OCI-LY7 (cell line): ENCODE data around the gene SYT15. TPM values are rescaled to one million over a fixed set of nuclear protein-coding genes. Genes with fewer than 3 reads are reported as not detected.

Experiments used
- BruUV-seq: library from RNA; stranded (reverse); fragments of 400-500 nt; replicated peaks from 2 replicates; lab custom pipeline; 2021; lab: Mats Ljungman, UMichigan
- CTCF ChIA-PET: fragments of 300-600 bp; sonication (Branson Sonifier 250); formaldehyde crosslinking; loops from one replicate; lab custom pipeline; 2022; ENCODE audit warnings: antibody characterized with exemption; ENCODE audit not compliant: unreplicated experiment; lab: Charles Lee
- POLR2A ChIA-PET: fragments of 300-600 bp; sonication (Branson Sonifier 250); formaldehyde crosslinking; loops from one replicate; lab custom pipeline; 2022; ENCODE audit warnings: antibody characterized with exemption; lab: Charles Lee
- DNase-seq: peaks from one replicate; pipeline ENCODE4 v3.0.0-alpha.2; 2015; ENCODE audit warnings: low spot score
- H2AFZ ChIP-seq: fragments of 200-600 bp; sonication (generic), shearing (Covaris generic); 2 replicates; pipeline ENCODE4 v1.6.1; 2014; ENCODE audit warnings: mild to moderate bottlenecking, antibody characterized with exemption, low read length, moderate library complexity
- H3K27ac ChIP-seq: fragments of 200-600 bp; sonication (generic); 2 replicates; pipeline ENCODE4 v1.5.1; 2014; ENCODE audit warnings: mixed run types, low read depth, mild to moderate bottlenecking, moderate library complexity, low read length, inconsistent platforms; ENCODE audit not compliant: poor library complexity, severe bottlenecking
- H3K36me3 ChIP-seq: fragments of 200-600 bp; sonication (generic); 2 replicates; pipeline ENCODE4 v1.6.1; 2014; ENCODE audit warnings: mild to moderate bottlenecking, antibody characterized with exemption, low read length, moderate library complexity, mixed read lengths; ENCODE audit not compliant: insufficient read depth
- H3K4me1 ChIP-seq: fragments of 200-600 bp; sonication (generic); 2 replicates; pipeline ENCODE4 v1.5.1; 2014; ENCODE audit warnings: mild to moderate bottlenecking, low read length; ENCODE audit not compliant: insufficient read depth, poor library complexity, severe bottlenecking
- H3K4me2 ChIP-seq: fragments of 200-600 bp; sonication (generic); 2 replicates; pipeline ENCODE4 v1.6.1; 2014; ENCODE audit warnings: mild to moderate bottlenecking, low read length
- H3K4me3 ChIP-seq: fragments of 200-600 bp; sonication (generic); 2 replicates; pipeline ENCODE4 v1.5.1; 2014; ENCODE audit warnings: mild to moderate bottlenecking, low read depth, low read length; ENCODE audit not compliant: poor library complexity, severe bottlenecking
- H3K79me2 ChIP-seq: fragments of 200-600 bp; sonication (generic); 2 replicates; pipeline ENCODE4 v1.6.1; 2016; ENCODE audit warnings: low read depth, mild to moderate bottlenecking, low read length, moderate library complexity, mixed read lengths; ENCODE audit not compliant: insufficient read depth
- H3K9me2 ChIP-seq: fragments of 200-600 bp; sonication (generic); 2 replicates; pipeline ENCODE4 v1.6.1; 2016; ENCODE audit warnings: mild to moderate bottlenecking, low read length, mixed read lengths; ENCODE audit not compliant: insufficient read depth
- H3K9me3 ChIP-seq: fragments of 200-600 bp; sonication (generic); 2 replicates; pipeline ENCODE4 v1.6.1; 2014; ENCODE audit warnings: mild to moderate bottlenecking, mixed run types, low read length, mixed read lengths
- H4K20me1 ChIP-seq: fragments of 200-600 bp; sonication (generic); 2 replicates; pipeline ENCODE4 v1.6.1; 2014; ENCODE audit warnings: mild to moderate bottlenecking, antibody characterized with exemption, low read length, moderate library complexity, mixed read lengths; ENCODE audit not compliant: insufficient read depth
- EZH2phosphoT487 ChIP-seq: fragments of 200-600 bp; sonication (generic); IDR thresholded peaks from 2 replicates; pipeline ENCODE4 v1.6.1; 2018; ENCODE audit warnings: low read depth, borderline replicate concordance, mild to moderate bottlenecking, mixed run types, antibody characterized with exemption, low read length, moderate library complexity, mixed read lengths
- intact Hi-C: fragments of 100-400 bp; cut with micrococcal nuclease; formaldehyde crosslinking; loops from one replicate; pipeline ENCODE4 v1.10.0; 2022; ENCODE audit not compliant: unreplicated experiment
- total RNA-seq, 2 experiments: library from RNA; depleted of rRNA in 1 of 2; stranded (reverse); fragments of >200 nt in 1 of 2; shearing (Covaris generic) in 1 of 2; gene quantifications; 2 replicates each; pipeline ENCODE4 v1.2.3, GENCODE V29; 2014 to 2022
- TF ChIP-seq, protein P1 (sequence below): fragments of 200-600 bp; sonication (generic); conservative IDR thresholded peaks from 2 replicates; pipeline ENCODE4 v1.5.1; 2014; ENCODE audit warnings: mild to moderate bottlenecking, antibody characterized with exemption, low read length, moderate library complexity, mixed read lengths

SYT15 gene
- total RNA-seq, 2 experiments from 2014 or later: 0.25 to 2.1 TPM

DNA sequence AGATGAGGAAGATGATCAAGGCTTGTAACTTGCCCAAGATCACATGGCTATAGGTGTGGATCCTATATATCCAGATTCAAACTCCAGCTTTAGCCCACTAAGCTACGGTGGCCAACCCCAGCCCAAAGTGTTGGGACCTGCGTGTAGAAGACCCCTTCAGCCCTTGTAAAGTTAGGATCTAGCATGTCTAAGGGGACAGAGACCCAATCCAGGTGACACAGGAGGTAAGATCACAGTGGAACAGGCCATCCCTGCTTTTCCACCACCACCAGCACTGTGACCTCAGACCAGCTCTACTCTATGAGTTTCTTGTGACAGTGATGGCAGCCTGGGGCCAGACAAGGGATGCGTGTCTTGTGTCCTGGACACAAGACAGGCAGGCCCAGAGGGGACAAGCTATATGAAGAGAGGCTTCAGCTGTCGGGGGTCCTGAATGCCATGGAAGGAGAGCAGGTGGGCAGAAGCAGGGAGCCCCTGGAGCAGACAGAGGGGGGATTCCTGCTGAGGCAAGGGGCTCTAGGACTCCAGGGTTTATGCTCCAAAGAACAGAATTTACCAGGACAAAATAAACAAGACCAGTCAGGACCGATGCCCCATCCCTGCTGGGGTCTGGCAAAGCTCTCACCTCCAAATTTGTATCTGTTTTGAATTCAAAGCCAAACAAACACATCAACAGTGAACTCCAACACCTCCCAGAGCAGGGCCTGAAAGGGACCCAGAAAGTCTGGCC, 32.9 kb upstream of the SYT15 start:
- H3K4me2 ChIP-seq: no peak overlapping the region
- H3K4me1 ChIP-seq: no peaks in the 10 kb centered on the region
- ChIA-PET POLR2A (interaction anchor here (0.6 kb wide), 1 partner anchor 1389 kb away, joined by 3 read pairs; no protein-coding TSS in a partner anchor), CTCF (no interaction called here)
- intact Hi-C loops: no loop called here
- no peak for DNase-seq
- H2AFZ ChIP-seq: no peak overlapping the region
- no peak for TF ChIP-seq EZH2phosphoT487
- TF ChIP-seq, protein P1, sequence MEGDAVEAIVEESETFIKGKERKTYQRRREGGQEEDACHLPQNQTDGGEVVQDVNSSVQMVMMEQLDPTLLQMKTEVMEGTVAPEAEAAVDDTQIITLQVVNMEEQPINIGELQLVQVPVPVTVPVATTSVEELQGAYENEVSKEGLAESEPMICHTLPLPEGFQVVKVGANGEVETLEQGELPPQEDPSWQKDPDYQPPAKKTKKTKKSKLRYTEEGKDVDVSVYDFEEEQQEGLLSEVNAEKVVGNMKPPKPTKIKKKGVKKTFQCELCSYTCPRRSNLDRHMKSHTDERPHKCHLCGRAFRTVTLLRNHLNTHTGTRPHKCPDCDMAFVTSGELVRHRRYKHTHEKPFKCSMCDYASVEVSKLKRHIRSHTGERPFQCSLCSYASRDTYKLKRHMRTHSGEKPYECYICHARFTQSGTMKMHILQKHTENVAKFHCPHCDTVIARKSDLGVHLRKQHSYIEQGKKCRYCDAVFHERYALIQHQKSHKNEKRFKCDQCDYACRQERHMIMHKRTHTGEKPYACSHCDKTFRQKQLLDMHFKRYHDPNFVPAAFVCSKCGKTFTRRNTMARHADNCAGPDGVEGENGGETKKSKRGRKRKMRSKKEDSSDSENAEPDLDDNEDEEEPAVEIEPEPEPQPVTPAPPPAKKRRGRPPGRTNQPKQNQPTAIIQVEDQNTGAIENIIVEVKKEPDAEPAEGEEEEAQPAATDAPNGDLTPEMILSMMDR: no peak
- no TSS peak for BruUV-seq
- no peak overlapping the region for H3K27ac ChIP-seq
- H3K4me3 ChIP-seq: no peak overlapping the region
- no peaks in the 10 kb centered on the region for H3K9me2 ChIP-seq
- H4K20me1 ChIP-seq: no peaks in the 10 kb centered on the region
- no peaks in the 10 kb centered on the region for H3K79me2 ChIP-seq
- H3K9me3 ChIP-seq: no peaks in the 10 kb centered on the region
- H3K36me3 ChIP-seq: no peaks in the 10 kb centered on the region

DNA sequence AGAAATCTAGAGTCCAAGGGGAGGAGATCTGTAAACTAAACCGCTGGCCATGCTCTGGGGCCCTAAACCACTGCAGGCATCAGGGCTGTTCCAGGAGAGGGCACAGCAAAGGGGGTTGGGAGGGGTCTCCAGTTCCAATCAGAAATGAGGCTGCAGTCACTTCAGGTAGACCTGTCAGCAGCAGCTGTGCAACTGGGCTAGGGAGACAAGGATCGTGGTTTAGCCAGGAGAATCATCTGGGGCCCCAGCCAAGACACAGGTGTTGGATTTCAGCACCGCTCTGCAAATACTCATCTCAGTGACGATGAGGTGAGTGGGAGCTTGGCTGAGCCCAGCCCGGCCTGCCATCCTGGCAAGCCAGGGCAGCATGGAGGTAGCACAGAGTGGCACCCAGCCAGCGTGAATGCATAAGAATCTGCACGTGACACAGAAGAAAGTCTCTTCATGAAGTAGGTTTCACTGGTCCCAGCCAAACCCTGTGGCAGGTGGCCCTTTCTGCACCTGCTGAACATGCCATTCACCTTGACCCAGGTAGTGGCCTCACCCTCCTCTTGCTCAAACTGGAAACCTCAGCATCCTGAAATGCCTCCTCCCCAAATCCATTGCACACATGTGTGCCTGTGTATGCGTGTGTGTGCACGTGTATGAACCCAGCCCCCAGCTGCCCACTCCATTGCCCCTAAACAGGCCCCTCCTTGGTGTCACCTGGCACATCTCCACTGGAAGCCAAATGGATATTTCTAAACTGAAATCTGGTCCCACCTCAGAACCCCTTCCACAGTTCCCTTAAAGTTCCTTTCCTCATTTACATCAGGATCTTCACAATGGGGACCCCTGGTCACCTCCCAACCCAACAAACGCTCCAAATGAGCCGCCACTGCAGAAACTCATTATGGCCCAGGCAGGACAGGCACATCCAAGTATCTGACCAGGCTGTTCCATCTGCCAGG, 32.1 kb upstream of the SYT15 start:
- Histone ChIP-seq H2AFZ (no peak overlapping the region), H3K36me3 (no peaks in the 10 kb centered on the region), H3K4me2 (no peak overlapping the region), H3K4me1 (no peaks in the 10 kb centered on the region), H3K9me2 (no peaks in the 10 kb centered on the region), H3K79me2 (no peaks in the 10 kb centered on the region), H4K20me1 (no peaks in the 10 kb centered on the region), H3K9me3 (no peaks in the 10 kb centered on the region), H3K27ac (no peak overlapping the region), H3K4me3 (no peak overlapping the region)
- DNase-seq: no peak
- POLR2A ChIA-PET: interaction anchor here (0.6 kb wide), 1 partner anchor 1390 kb away, joined by 3 read pairs; no protein-coding TSS in a partner anchor
- intact Hi-C loops: no loop called here
- TF ChIP-seq, protein P1: no peak
- TF ChIP-seq EZH2phosphoT487: no peak
- CTCF ChIA-PET: interaction anchor here (0.6 kb wide), 1 partner anchor 724 kb away, joined by 3 read pairs; no protein-coding TSS in a partner anchor
- no TSS peak for BruUV-seq
